ENCODE results near the gene USP36. TPM values are rescaled to one million over a fixed set of nuclear protein-coding genes. Genes with fewer than 3 reads are reported as not detected.

USP36 gene
- total RNA-seq, 2 donors from 2014 or later = 57.1 to 62.5 TPM

DNA sequence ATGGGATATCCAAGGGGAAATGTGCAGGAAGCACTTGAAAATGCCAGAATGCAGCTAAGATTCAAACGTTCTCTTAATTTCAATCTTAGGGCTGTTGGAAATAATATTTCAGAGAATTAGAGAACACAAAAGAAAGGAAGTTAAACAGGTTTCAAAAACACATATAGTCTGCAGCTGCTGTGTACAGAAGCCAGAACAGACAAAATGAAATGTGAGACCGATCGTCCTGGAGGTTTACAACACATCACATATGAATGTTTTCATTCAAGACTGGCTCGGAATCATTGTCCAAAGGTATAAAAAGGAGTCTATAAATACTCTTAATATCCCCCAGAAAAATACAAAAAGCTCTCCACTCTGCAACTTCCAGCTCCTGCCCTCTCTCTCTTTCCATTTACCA is 72.8 kb downstream of the USP36 start:
- TF ChIP-seq, protein P1, sequence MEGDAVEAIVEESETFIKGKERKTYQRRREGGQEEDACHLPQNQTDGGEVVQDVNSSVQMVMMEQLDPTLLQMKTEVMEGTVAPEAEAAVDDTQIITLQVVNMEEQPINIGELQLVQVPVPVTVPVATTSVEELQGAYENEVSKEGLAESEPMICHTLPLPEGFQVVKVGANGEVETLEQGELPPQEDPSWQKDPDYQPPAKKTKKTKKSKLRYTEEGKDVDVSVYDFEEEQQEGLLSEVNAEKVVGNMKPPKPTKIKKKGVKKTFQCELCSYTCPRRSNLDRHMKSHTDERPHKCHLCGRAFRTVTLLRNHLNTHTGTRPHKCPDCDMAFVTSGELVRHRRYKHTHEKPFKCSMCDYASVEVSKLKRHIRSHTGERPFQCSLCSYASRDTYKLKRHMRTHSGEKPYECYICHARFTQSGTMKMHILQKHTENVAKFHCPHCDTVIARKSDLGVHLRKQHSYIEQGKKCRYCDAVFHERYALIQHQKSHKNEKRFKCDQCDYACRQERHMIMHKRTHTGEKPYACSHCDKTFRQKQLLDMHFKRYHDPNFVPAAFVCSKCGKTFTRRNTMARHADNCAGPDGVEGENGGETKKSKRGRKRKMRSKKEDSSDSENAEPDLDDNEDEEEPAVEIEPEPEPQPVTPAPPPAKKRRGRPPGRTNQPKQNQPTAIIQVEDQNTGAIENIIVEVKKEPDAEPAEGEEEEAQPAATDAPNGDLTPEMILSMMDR (conservative IDR thresholded peaks at IDR 0.05) = no peak
- no peaks in the 10 kb centered on the region for H3K36me3 Mint-ChIP-seq (ENCODE audit: low read depth)
- no peaks in the 10 kb centered on the region for H3K9me3 Mint-ChIP-seq
- Histone ChIP-seq H3K27me3 (ENCODE audit: control insufficient read depth, insufficient read depth, low read length, poor library complexity, severe bottlenecking) (no peaks in the 10 kb centered on the region), H3K4me3 (ENCODE audit: low read length) (no peak overlapping the region), H3K4me1 (ENCODE audit: control insufficient read depth, insufficient read depth, low read length) (no peaks in the 10 kb centered on the region), H3K36me3 (ENCODE audit: control insufficient read depth, insufficient read depth, low read length) (no peaks in the 10 kb centered on the region), H3K9ac (ENCODE audit: extremely low read depth, low read length, poor library complexity, severe bottlenecking) (no peak overlapping the region), H3K27ac (ENCODE audit: low read depth, low read length) (no peak overlapping the region), H3K9me3 (ENCODE audit: control insufficient read depth, low read length) (no peaks in the 10 kb centered on the region)
- H3K27ac Mint-ChIP-seq = no peak overlapping the region
- H3K4me3 Mint-ChIP-seq = no peak overlapping the region
- 93 to 100% methylated on average over 4 of the region's 4 CpGs for WGBS, 2 experiments (ENCODE audit: insufficient coverage in 1 of 2, insufficient read length in 1 of 2)
- DNase-seq = no peak
- H3K4me1 Mint-ChIP-seq = no peaks in the 10 kb centered on the region
- H3K27me3 Mint-ChIP-seq (ENCODE audit: insufficient read depth) = no peaks in the 10 kb centered on the region

DNA sequence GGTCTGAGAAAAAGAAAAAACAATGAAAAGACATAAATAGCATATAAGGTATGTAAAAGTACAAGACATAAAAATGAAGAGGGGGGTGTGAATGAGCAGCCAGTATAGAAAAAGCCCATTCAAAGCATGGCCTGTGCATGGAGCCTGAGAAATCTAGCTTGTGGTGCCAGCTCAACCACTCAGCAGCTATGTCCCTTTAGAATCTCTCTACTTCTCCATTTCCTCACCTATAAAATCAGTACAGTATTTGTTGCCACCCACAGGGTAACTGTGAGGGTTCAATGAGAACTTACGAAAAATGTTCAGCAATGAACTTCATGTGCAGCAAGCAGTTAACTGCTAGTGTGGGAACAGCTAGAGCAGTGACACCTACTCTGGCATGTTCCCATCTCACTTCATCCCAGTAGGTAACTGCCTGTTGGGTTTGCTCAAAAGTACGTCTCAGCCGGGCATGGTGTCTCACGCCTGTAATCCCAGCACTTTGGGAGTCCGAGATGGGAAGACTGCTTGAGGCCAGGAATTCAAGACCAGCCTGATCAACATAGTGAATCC is 73.8 kb downstream of the USP36 start:
- Mint-ChIP-seq H3K27ac (no peak overlapping the region), H3K9me3 (no peaks in the 10 kb centered on the region), H3K4me1 (no peaks in the 10 kb centered on the region), H3K27me3 (ENCODE audit: insufficient read depth) (no peaks in the 10 kb centered on the region), H3K36me3 (ENCODE audit: low read depth) (no peaks in the 10 kb centered on the region), H3K4me3 (no peak overlapping the region)
- Histone ChIP-seq H3K4me3 (ENCODE audit: low read length) (no peak overlapping the region), H3K9ac (ENCODE audit: extremely low read depth, low read length, poor library complexity, severe bottlenecking) (no peak overlapping the region), H3K9me3 (ENCODE audit: control insufficient read depth, low read length) (no peaks in the 10 kb centered on the region), H3K27me3 (ENCODE audit: control insufficient read depth, insufficient read depth, low read length, poor library complexity, severe bottlenecking) (no peaks in the 10 kb centered on the region), H3K27ac (ENCODE audit: low read depth, low read length) (no peak overlapping the region), H3K4me1 (ENCODE audit: control insufficient read depth, insufficient read depth, low read length) (no peaks in the 10 kb centered on the region), H3K36me3 (ENCODE audit: control insufficient read depth, insufficient read depth, low read length) (no peaks in the 10 kb centered on the region)
- no peak for DNase-seq
- TF ChIP-seq, protein P1 (conservative IDR thresholded peaks at IDR 0.05) = no peak
- WGBS, 2 experiments (ENCODE audit: insufficient coverage in 1 of 2, insufficient read length in 1 of 2) = 90 to 95% methylated on average over 3 to 5 of the region's 5 CpGs

DNA sequence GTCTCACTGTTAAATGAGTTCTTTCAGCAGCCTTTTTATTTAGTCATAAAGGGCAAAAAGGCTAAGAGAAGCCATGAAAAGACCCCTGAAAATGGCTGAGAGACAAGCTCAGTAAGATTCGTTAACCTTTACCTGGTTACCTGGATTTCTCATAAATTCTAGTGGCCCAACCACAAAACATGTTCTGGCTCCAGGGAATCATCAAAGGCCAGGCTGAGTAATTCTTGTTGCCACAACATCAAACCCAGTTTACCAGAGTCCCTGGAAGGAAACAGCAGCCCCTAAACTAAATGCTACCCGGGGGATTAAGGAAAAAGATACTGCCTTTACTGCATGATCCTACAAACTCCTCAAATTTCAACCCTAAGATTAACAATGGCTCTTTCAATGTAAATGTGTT is 74.4 kb downstream of the USP36 start:
- Mint-ChIP-seq H3K36me3 (ENCODE audit: low read depth) (no peaks in the 10 kb centered on the region), H3K4me3 (no peak overlapping the region), H3K27ac (no peak overlapping the region), H3K27me3 (ENCODE audit: insufficient read depth) (no peaks in the 10 kb centered on the region), H3K9me3 (no peaks in the 10 kb centered on the region), H3K4me1 (no peaks in the 10 kb centered on the region)
- no peaks in the 10 kb centered on the region for H3K36me3 ChIP-seq (ENCODE audit: control insufficient read depth, insufficient read depth, low read length)
- DNase-seq = no peak
- 92 to 100% methylated on average over 1 to 2 of the region's 2 CpGs for WGBS, 2 experiments (ENCODE audit: insufficient coverage in 1 of 2, insufficient read length in 1 of 2)
- H3K9ac ChIP-seq (ENCODE audit: extremely low read depth, low read length, poor library complexity, severe bottlenecking) = no peak overlapping the region
- no peaks in the 10 kb centered on the region for H3K9me3 ChIP-seq (ENCODE audit: control insufficient read depth, low read length)
- no peak overlapping the region for H3K4me3 ChIP-seq (ENCODE audit: low read length)
- H3K27me3 ChIP-seq (ENCODE audit: control insufficient read depth, insufficient read depth, low read length, poor library complexity, severe bottlenecking) = no peaks in the 10 kb centered on the region
- no peak overlapping the region for H3K27ac ChIP-seq (ENCODE audit: low read depth, low read length)
- TF ChIP-seq, protein P1 (conservative IDR thresholded peaks at IDR 0.05) = no peak
- H3K4me1 ChIP-seq (ENCODE audit: control insufficient read depth, insufficient read depth, low read length) = no peaks in the 10 kb centered on the region
